ENCODE data around the gene MMRN2.

DNA sequence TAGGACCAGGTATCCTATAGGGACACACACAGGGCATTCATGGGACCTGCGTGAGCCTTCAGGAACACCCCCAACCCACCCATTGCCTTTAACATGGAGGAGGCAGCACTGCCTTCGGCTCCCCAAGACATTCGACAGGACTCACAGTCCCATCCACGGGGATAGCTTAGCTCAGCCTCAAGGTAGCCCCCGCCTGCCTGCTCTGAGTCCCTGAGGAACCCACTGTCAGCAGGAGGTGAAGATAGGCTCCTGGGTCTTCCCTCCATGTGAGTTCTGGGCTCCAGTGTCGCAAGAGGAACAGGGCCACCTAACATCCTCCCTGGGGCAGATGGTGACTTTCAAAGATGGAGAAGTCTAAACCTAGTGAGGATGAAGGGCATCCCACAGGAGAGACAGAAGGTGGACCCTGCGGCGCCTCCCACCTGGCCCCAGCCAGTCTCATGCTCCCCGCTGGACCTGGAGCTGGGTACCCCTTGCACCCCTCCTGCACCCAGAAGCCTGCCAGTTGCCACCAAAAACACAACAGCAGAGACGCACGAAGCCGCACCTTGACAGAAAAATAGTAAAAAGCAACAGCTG is 6.0 kb upstream of the MMRN2 start:
- no peak for TF ChIP-seq POLR2AphosphoS5 (IDR thresholded peaks at IDR 0.05; ENCODE audit: low read depth, low read length)
- no peak for TF ChIP-seq TAF1 (IDR thresholded peaks at IDR 0.05; ENCODE audit: borderline replicate concordance, insufficient read depth, low read length)
- no peak for TF ChIP-seq SIN3A (IDR thresholded peaks at IDR 0.05; ENCODE audit: borderline replicate concordance, insufficient read depth, low read length)
- no peak for TF ChIP-seq REST (IDR thresholded peaks at IDR 0.05; ENCODE audit: insufficient read depth in 1 of 2, low read depth in 2 of 2, low read length in 2 of 2)
- TF ChIP-seq FOXP2 (optimal IDR thresholded peaks at IDR 0.05; ENCODE audit: borderline replicate concordance, extremely low read depth, extremely low read length, insufficient read depth): no peak
